Right hindlimb (tissue), 1 donor: ENCODE results near the gene WNK1.

Experiments
- DNase-seq: peaks from one replicate; pipeline ENCODE4 v3.0.0-alpha.2; 2018

WNK1 gene

GRCh38 chr12:867905-868304 lies 115.5 kb downstream of the WNK1 start:
- no peak for DNase-seq

DNA sequence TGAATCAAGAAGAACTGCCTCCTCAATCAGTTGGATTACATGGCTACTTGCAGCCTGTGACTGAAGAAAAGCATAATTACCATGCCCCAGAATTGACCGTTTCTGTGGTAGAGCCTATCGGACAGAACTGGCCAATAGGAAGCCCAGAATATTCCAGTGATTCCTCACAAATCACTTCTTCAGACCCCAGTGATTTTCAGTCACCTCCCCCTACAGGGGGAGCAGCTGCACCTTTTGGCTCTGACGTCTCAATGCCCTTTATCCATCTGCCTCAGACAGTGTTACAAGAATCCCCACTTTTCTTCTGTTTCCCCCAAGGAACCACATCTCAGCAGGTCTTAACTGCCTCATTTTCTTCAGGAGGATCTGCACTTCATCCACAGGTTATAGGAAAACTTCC lies 116.3 kb downstream of the WNK1 start:
- DNase-seq, result no peak

DNA sequence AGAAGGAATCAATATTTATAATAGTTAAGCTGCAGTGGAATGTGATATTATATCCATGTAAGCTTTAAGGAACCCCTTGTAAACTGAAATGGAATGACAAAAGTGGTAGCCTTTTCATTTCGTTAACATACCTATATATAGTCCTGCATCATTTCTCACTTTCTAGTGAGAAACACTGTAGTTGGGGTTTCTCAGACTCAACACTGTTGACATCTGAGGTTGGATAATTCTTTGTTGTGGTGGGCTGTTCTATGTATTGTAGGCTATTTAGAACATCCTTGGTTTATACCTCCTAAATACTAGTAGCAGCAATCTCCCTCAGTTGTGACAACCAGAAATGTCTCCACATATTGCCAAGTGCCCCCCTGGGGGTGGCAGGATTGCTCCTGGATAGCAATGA lies 118.0 kb downstream of the WNK1 start:
- DNase-seq, result no peak

DNA sequence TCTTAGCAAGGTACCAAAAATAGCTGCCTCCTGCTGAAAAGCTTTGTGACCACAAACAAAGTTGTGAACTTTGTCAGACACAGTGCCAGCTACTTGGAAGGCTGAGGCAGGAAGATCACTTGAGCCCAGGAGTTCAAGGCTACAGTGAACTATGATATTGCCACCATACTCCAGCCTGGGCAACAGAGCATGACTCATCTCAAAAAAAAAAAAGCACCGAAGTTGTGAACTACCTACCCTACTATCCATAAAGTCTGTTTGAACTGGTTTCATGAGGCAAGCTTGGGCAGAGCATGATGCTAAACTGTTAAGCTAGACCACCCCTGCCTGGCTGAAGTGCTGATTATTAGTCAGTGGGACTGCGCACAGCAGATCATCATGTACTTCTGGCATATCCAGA lies 121.6 kb downstream of the WNK1 start:
- DNase-seq, result no peak

DNA sequence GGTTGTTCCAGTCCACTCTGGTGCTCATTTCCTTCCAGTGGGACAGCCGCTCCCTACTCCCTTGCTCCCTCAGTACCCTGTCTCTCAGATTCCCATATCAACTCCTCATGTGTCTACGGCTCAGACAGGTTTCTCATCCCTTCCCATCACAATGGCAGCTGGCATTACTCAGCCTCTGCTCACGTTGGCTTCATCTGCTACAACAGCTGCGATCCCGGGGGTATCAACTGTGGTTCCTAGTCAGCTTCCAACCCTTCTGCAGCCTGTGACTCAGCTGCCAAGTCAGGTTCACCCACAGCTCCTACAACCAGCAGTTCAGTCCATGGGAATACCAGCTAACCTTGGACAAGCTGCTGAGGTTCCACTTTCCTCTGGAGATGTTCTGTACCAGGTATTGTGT lies 127.3 kb downstream of the WNK1 start:
- DNase-seq, result peak; percentile 61

DNA sequence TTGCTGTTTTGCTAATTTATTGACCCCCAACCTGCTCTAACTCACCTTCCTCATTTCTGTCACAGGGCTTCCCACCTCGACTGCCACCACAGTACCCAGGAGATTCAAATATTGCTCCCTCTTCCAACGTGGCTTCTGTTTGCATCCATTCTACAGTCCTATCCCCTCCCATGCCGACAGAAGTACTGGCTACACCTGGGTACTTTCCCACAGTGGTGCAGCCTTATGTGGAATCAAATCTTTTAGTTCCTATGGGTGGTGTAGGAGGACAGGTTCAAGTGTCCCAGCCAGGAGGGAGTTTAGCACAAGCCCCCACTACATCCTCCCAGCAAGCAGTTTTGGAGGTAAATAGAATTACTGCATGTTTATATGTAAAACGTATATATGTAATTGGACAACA lies 128.3 kb downstream of the WNK1 start:
- no peak for DNase-seq

- DNase-seq, result no peak
These were observed 132.5 kb downstream of the WNK1 start for GRCh38 chr12:884746-885414.

- no peak for DNase-seq
These were observed 133.3 kb downstream of the WNK1 start for GRCh38 chr12:885701-886100.

- DNase-seq, result no peak
These were observed 133.8 kb downstream of the WNK1 start for GRCh38 chr12:886206-886605.

GRCh38 chr12:894226-894625 lies 141.8 kb downstream of the WNK1 start:
- DNase-seq, result no peak

DNA sequence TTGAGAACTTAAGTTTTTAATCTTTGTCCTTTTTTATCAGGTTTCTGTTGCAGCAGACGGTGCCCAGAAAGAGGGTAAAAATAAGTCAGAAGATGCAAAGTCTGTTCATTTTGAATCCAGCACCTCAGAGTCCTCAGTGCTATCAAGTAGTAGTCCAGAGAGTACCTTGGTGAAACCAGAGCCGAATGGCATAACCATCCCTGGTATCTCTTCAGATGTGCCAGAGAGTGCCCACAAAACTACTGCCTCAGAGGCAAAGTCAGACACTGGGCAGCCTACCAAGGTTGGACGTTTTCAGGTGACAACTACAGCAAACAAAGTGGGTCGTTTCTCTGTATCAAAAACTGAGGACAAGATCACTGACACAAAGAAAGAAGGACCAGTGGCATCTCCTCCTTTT lies 143.7 kb downstream of the WNK1 start:
- DNase-seq, result no peak

DNA sequence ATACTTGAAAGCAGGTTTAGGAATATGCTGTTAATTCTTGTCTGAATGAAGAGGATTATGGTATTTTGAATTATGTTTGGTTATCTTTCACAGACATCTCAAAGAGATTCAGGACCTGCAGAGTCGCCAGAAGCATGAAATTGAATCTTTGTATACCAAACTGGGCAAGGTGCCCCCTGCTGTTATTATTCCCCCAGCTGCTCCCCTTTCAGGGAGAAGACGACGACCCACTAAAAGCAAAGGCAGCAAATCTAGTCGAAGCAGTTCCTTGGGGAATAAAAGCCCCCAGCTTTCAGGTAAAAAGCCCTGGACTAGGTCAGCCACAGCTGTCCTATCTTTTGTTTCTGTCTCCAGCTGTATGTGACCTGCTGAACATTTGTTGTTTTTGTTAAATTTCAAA lies 145.0 kb downstream of the WNK1 start:
- DNase-seq, result no peak

- no peak for DNase-seq
These were observed 150.2 kb downstream of the WNK1 start for GRCh38 chr12:902581-902980.

DNA sequence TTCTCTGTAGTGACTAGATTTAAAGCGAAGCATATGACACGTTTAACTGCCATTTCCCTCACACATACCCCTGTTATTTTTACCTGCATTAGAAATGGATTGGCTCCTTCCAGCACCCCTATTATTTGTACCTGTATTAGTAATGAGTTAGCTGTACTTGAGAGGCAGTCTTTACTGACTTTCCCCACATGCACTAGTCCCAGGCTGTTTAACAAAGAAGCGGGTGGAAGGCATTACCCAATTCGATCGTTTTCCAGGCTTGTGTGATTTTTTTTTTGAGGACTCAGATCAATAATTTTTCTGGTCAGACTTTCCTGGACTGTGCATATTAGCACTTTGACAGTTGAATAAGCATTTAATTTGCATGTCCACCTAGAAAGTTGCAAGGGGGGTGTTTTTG lies 150.7 kb downstream of the WNK1 start:
- no peak for DNase-seq

- no peak for DNase-seq
These were observed 151.6 kb downstream of the WNK1 start for GRCh38 chr12:904010-904414.

- no peak for DNase-seq
These were observed 153.1 kb downstream of the WNK1 start for GRCh38 chr12:905261-906031.

DNA sequence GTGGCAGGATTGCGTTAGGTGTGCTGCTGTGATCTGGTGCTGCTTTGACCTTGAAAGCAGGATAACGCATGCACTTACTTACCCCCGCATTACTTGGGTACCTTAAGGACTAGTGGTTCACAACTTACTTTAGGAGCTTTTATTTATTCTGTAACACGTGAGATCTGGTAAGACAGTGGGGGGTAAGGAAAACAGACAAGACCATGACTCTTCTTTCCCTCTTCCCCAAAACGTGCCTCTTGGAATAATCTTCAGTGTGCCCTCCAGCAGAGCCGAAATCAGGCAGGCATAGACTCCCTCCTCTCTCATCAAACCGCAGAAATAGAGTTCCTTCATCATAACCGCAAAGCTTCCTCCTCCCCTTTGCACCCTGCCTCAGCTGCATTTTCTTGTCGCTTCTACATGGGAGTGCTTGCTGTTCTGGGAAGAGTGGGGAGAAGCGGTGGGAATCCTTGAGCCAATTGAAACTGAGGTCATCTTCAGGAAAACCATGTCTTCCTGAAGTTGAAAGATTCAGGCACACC lies 153.7 kb downstream of the WNK1 start:
- DNase-seq, result no peak

DNA sequence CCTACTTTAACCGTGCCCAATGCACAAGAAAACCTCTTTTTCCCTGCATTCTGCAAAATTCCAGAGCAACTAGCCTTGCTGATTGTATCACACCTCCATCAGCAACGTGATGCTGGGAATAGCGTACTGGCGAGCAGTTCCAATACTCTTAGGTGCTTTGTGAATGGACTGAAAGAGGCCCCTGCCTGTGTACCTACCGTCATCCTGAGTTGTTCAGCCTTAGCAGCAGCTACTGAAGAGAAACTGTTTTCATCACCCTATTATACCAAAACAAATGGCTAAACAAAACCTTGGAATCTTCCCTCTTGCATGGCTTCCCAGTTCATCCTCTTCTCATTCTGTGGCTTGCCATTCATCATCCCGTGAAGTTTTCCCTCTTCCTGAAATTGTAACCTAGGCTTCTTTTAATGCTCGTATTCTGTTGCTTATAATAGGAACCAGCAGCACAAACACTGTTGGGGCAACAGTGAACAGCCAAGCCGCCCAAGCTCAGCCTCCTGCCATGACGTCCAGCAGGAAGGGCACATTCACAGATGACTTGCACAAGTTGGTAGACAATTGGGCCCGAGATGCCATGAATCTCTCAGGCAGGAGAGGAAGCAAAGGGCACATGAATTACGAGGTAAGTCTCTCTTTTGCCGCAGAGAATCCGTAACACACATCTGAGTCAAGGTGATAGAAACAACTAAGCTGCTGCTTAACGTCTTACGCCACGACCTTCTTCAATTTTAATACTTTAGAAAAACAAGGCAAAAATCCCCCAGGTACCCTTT lies 155.2 kb downstream of the WNK1 start:
- DNase-seq, result no peak

DNA sequence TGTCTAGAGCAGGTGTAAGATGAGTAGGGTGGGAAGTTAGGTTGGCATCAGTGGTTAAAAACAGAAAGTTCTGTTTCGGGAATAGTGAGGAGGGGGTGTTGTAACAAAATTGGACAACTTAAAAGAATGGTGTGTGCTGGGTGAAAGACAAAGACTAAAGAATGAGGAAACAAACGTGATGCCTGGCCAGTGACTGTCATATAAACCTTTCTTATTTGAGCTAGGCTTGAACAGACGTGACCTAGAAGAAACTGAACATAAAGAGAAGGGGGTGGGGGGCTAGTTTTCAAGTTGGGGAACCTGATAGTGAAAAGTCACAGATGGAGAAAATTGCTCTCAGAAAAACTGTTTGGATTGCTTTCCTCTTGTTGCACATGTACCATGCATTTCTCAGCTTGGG lies 157.5 kb downstream of the WNK1 start:
- no peak for DNase-seq

GRCh38 chr12:910416-910815 lies 158.0 kb downstream of the WNK1 start:
- DNase-seq, result no peak

GRCh38 chr12:911191-911826 lies 158.9 kb downstream of the WNK1 start:
- no peak for DNase-seq

DNA sequence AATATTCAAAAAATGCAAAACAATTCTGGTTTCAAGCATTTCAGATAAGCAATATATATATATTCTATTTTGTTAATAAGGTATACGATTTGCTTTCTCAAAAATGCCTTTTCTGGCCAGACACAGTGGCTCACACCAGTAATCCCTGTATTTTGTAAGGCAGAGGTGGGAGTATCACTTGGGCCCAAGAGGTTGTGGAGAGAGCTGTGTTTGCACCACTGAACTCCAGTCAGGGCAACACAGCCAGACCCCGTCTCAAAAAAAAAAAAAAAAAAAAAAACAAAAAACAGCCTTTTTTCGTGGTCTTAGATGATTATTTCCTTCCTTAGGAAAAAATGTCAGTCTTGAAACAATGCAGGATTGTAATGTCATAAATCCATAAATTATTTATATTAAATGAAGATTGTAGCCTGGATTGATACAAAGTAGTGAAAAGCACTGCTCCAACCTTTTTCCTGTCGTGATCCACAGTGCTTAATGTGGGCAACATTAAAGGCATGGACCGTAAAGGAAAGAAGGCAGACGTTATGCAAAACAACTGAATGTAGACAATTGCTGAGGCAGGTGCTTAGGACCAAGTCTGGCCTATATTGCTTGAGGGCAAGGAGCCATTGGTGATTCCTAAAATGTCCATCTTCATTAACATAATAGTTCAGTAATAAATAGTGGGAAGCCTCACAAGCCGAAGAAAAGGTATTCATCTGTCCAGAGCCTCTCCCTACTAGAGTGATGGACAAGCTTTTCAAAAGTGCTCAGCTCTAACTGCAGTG lies 160.3 kb downstream of the WNK1 start:
- DNase-seq, result no peak
